ENCODE measurements around the gene GULP1.

The GULP1 gene

GRCh38 chr2:188620916-188621315 is 329.2 kb downstream of the GULP1 start:
- no peaks in the 10 kb centered on the region for H3K27me3 ChIP-seq (ENCODE audit: insufficient read depth, poor library complexity, severe bottlenecking)
- DNase-seq (ENCODE audit: low read depth in 1 of 2, low spot score in 1 of 2), result no peak
- no peak overlapping the region for H3K27ac ChIP-seq (replicated peaks)
- no peak for TF ChIP-seq GABPA (IDR thresholded peaks at IDR 0.05; ENCODE audit: low read depth)
- H3K4me3 ChIP-seq (replicated peaks; ENCODE audit: insufficient read depth, low read length), result no peak overlapping the region

GRCh38 chr2:188622601-188623260 is 331.1 kb downstream of the GULP1 start:
- DNase-seq (ENCODE audit: low read depth in 1 of 2, low spot score in 1 of 2), result no peak
- Histone ChIP-seq H3K27ac (replicated peaks) (no peak overlapping the region), H3K27me3 (ENCODE audit: insufficient read depth, poor library complexity, severe bottlenecking) (no peaks in the 10 kb centered on the region), H3K4me3 (replicated peaks; ENCODE audit: insufficient read depth, low read length) (no peak overlapping the region)
- TF ChIP-seq CTCF (IDR thresholded peaks at IDR 0.05; ENCODE audit: insufficient read depth, low read length) (no peak), REST (IDR thresholded peaks at IDR 0.05; ENCODE audit: insufficient replicate concordance, low read depth) (no peak), SPI1 (IDR thresholded peaks at IDR 0.05; ENCODE audit: borderline replicate concordance, low read depth) (no peak)

GRCh38 chr2:188623995-188624643 is 332.4 kb downstream of the GULP1 start:
- TF ChIP-seq POLR2AphosphoS5 (IDR thresholded peaks at IDR 0.05; ENCODE audit: low read depth) (no peak), GABPA (IDR thresholded peaks at IDR 0.05; ENCODE audit: low read depth) (no peak), SPI1 (IDR thresholded peaks at IDR 0.05; ENCODE audit: borderline replicate concordance, low read depth) (no peak), REST (IDR thresholded peaks at IDR 0.05; ENCODE audit: insufficient replicate concordance, low read depth) (no peak), CTCF (IDR thresholded peaks at IDR 0.05; ENCODE audit: insufficient read depth, low read length) (no peak)
- no peak overlapping the region for H3K4me3 ChIP-seq (replicated peaks; ENCODE audit: insufficient read depth, low read length)
- no peak overlapping the region for H3K27ac ChIP-seq (replicated peaks)
- no peaks in the 10 kb centered on the region for H3K27me3 ChIP-seq (ENCODE audit: insufficient read depth, poor library complexity, severe bottlenecking)
- no peak for DNase-seq (ENCODE audit: low read depth in 1 of 2, low spot score in 1 of 2)

GRCh38 chr2:188627471-188627870 is 335.8 kb downstream of the GULP1 start:
- DNase-seq (ENCODE audit: low read depth in 1 of 2, low spot score in 1 of 2), result no peak
- Histone ChIP-seq H3K27me3 (ENCODE audit: insufficient read depth, poor library complexity, severe bottlenecking) (no peaks in the 10 kb centered on the region), H3K27ac (replicated peaks) (no peak overlapping the region), H3K4me3 (replicated peaks; ENCODE audit: insufficient read depth, low read length) (no peak overlapping the region)
- no peak for TF ChIP-seq GABPA (IDR thresholded peaks at IDR 0.05; ENCODE audit: low read depth)
- TF ChIP-seq SPI1 (IDR thresholded peaks at IDR 0.05; ENCODE audit: borderline replicate concordance, low read depth), result no peak
- TF ChIP-seq POLR2AphosphoS5 (IDR thresholded peaks at IDR 0.05; ENCODE audit: low read depth), result no peak
- TF ChIP-seq CTCF (IDR thresholded peaks at IDR 0.05; ENCODE audit: insufficient read depth, low read length), result no peak
- TF ChIP-seq REST (IDR thresholded peaks at IDR 0.05; ENCODE audit: insufficient replicate concordance, low read depth), result no peak
